UCSD-AML1 (cell line): Measurements from ENCODE around the gene RAI1.

Experiments used
- DNase-seq: peaks from one replicate; lab custom pipeline; 2025; ENCODE audit not compliant: unreplicated experiment; lab: John Stamatoyannopoulos, UW

The RAI1 gene

GRCh38 chr17:17824783-17825614 is 143.7 kb downstream of the RAI1 start:
- peak; percentile 36 for DNase-seq

- peak; percentile 52 for DNase-seq
Observed at GRCh38 chr17:17826342-17826713, 145.1 kb downstream of the RAI1 start.

GRCh38 chr17:17826942-17827785 is 145.9 kb downstream of the RAI1 start:
- DNase-seq = no peak

GRCh38 chr17:17827826-17828621 is 146.8 kb downstream of the RAI1 start:
- no peak for DNase-seq

GRCh38 chr17:17830269-17830567 is 149.0 kb downstream of the RAI1 start:
- DNase-seq = no peak

GRCh38 chr17:17830740-17831207 is 149.5 kb downstream of the RAI1 start:
- DNase-seq = no peak

GRCh38 chr17:17831208-17832031 is 150.2 kb downstream of the RAI1 start:
- no peak for DNase-seq

GRCh38 chr17:17832032-17832363 is 150.7 kb downstream of the RAI1 start:
- no peak for DNase-seq

- DNase-seq = no peak
Observed at GRCh38 chr17:17833658-17834357, 152.6 kb downstream of the RAI1 start.

GRCh38 chr17:17834974-17835373 is 153.7 kb downstream of the RAI1 start:
- DNase-seq = no peak

GRCh38 chr17:17835415-17836249 is 154.4 kb downstream of the RAI1 start:
- no peak for DNase-seq

GRCh38 chr17:17836250-17836817 is 155.1 kb downstream of the RAI1 start:
- peak; percentile 97 for DNase-seq

- DNase-seq = peak; percentile 79
Observed at GRCh38 chr17:17836818-17837379, 155.6 kb downstream of the RAI1 start, which contains the start of gene SREBF1. Gene SREBF1, minus strand, starts transcription at chr17:17836986. Its CDS starts 169 bp downstream, at chr17:17836817.

- DNase-seq = peak; percentile 50
Observed at GRCh38 chr17:17837380-17837821, 156.1 kb downstream of the RAI1 start.

GRCh38 chr17:17837966-17838962 is 157.0 kb downstream of the RAI1 start:
- peak; percentile 82 for DNase-seq

GRCh38 chr17:17839791-17840707 is 158.8 kb downstream of the RAI1 start:
- peak; percentile 88 for DNase-seq
